HL-60 (cell line): ENCODE measurements around the gene FKTN.

Experiments
- DNase-seq, 2 experiments: peaks; one replicate each; pipeline ENCODE4 v3.0.0-alpha.2; 2010 to 2020; ENCODE audit warnings: low read depth in 1 of 2, low spot score in 1 of 2
- H3K27ac ChIP-seq: fragments of 250-450 bp; sonication (Bioruptor Pico); replicated peaks from 2 replicates; pipeline ENCODE4 v1.5.1; 2020; ENCODE audit warnings: mild to moderate bottlenecking, moderate library complexity
- H3K27me3 ChIP-seq: fragments of 250-450 bp; sonication (Bioruptor Pico); 2 replicates; pipeline ENCODE4 v1.5.1; 2021; ENCODE audit warnings: mild to moderate bottlenecking, moderate library complexity; ENCODE audit not compliant: insufficient read depth, poor library complexity, severe bottlenecking
- H3K4me3 ChIP-seq: replicated peaks from 2 replicates; pipeline ENCODE4 v1.5.1; 2011; ENCODE audit warnings: mild to moderate bottlenecking, control low read depth, low read length; ENCODE audit not compliant: insufficient read depth
- CTCF ChIP-seq: IDR thresholded peaks from one replicate; pipeline ENCODE4 v1.5.1; 2011; ENCODE audit warnings: low read length, control low read depth, inconsistent platforms; ENCODE audit not compliant: insufficient read depth
- GABPA ChIP-seq: IDR thresholded peaks from 2 replicates; pipeline ENCODE4 v1.6.1; 2012; ENCODE audit warnings: low read depth
- POLR2AphosphoS5 ChIP-seq: IDR thresholded peaks from 2 replicates; pipeline ENCODE4 v1.6.1; 2012; ENCODE audit warnings: low read depth
- REST ChIP-seq: IDR thresholded peaks from 2 replicates; pipeline ENCODE4 v1.6.1; 2012; ENCODE audit warnings: low read depth; ENCODE audit not compliant: insufficient replicate concordance
- SPI1 ChIP-seq: IDR thresholded peaks from 2 replicates; pipeline ENCODE4 v1.6.1; 2012; ENCODE audit warnings: low read depth, mild to moderate bottlenecking, borderline replicate concordance

Gene FKTN

GRCh38 chr9:105662184-105663104 lies 104.5 kb downstream of the FKTN start, which contains the start of gene TAL2:
TAL2 (plus strand) TSS chr9:105662457; CDS start chr9:105662497, 40 bp downstream.
- Histone ChIP-seq H3K27ac (no peak within 1 kb of the TSS), H3K27me3 (no peaks in the 10 kb centered on the region), H3K4me3 (no peak within 1 kb of the TSS)
- TF ChIP-seq CTCF (no peak), GABPA (no peak), SPI1 (no peak), REST (no peak), POLR2AphosphoS5 (no peak)
- DNase-seq, result no peak

GRCh38 chr9:105663914-105664313 lies 106.0 kb downstream of the FKTN start:
- H3K4me3 ChIP-seq, result no peak overlapping the region
- no peak for TF ChIP-seq GABPA
- TF ChIP-seq CTCF, result no peak
- no peak overlapping the region for H3K27ac ChIP-seq
- DNase-seq, result no peak
- no peaks in the 10 kb centered on the region for H3K27me3 ChIP-seq

- Histone ChIP-seq H3K27me3 (no peaks in the 10 kb centered on the region), H3K27ac (no peak overlapping the region), H3K4me3 (no peak overlapping the region)
- DNase-seq, result no peak
- no peak for TF ChIP-seq REST
- no peak for TF ChIP-seq GABPA
- no peak for TF ChIP-seq SPI1
These were observed 109.9 kb downstream of the FKTN start for GRCh38 chr9:105667867-105668266.

- DNase-seq, result no peak
- TF ChIP-seq POLR2AphosphoS5, result no peak
- no peak for TF ChIP-seq CTCF
- TF ChIP-seq REST, result no peak
- TF ChIP-seq GABPA, result no peak
- TF ChIP-seq SPI1, result no peak
- Histone ChIP-seq H3K27ac (no peak overlapping the region), H3K27me3 (no peaks in the 10 kb centered on the region), H3K4me3 (no peak overlapping the region)
These were observed 112.4 kb downstream of the FKTN start for GRCh38 chr9:105670315-105670714.
